HG03103 (cell line): ENCODE results near the gene NCLN.
A peak's percentile ranks its signal among the peaks of the same experiment; 100 is the strongest.
"Not testable (repeated sequence)": the region's sequence is repeated elsewhere in the genome, so short reads cannot be mapped to it uniquely, and the experiment has no call there.

Source experiments
- ATAC-seq: cut with Tn5 transposase; IDR thresholded peaks from one replicate; pipeline ENCODE4 v1.9.1; 2021; ENCODE audit warnings: low read depth; ENCODE audit not compliant: unreplicated experiment

NCLN gene

GRCh38 chr19:3185461-3186159 is at the start of gene NCLN:
Gene NCLN, plus strand, starts transcription at chr19:3185930. Its CDS starts 101 bp downstream, at chr19:3186031.
- peak; percentile 59 for ATAC-seq

- no peak for ATAC-seq
These were observed 49.6 kb upstream of the NCLN start, which contains the start of gene GNA15 for GRCh38 chr19:3135961-3136683. Gene GNA15, plus strand, starts transcription at chr19:3136033. Its CDS starts 418 bp downstream, at chr19:3136451.

GRCh38 chr19:3136684-3137055 is 49.1 kb upstream of the NCLN start:
- no peak for ATAC-seq

DNA sequence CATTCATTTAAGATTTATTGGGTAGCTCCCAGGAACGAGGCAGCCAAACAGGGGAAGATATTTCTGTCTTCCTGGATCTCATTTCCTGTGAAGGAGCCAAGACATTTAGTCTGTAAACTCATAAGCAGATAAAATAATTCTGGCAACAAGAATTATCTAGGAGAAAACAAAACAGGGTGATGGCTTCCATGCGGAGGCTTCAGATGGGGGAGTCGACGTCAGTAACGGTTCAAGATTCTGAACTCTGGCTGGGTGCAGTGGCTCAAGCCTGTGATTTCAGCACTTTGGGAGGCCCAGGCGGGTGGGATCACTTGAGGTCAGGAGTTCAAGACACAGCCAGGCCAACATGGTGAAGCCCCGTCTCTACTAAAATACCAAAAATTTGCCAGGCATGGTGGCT is 48.6 kb upstream of the NCLN start:
- no peak for ATAC-seq

- ATAC-seq, result no peak
These were observed 47.5 kb upstream of the NCLN start for GRCh38 chr19:3138268-3138667.

DNA sequence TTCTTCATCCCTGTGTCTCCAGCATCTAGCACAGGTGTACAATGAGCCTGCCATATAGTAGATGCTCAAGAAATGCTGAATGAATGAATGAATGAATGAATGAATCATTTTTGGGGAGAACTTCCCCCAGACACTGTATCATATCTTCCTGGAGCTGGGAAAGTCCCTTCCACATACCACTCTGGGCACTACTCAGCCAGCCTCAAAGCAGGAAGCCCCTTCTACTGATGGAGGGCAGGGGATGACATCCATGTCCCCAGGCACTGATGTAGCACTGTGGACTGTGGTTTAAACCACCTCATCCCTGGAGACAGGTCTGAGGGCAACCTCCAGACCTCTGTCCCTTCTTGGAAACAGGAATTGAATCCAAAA is 45.1 kb upstream of the NCLN start:
- no peak for ATAC-seq

GRCh38 chr19:3142292-3142670 is 43.4 kb upstream of the NCLN start:
- ATAC-seq, result no peak

- no peak for ATAC-seq
These were observed 42.9 kb upstream of the NCLN start for GRCh38 chr19:3142781-3143337.

DNA sequence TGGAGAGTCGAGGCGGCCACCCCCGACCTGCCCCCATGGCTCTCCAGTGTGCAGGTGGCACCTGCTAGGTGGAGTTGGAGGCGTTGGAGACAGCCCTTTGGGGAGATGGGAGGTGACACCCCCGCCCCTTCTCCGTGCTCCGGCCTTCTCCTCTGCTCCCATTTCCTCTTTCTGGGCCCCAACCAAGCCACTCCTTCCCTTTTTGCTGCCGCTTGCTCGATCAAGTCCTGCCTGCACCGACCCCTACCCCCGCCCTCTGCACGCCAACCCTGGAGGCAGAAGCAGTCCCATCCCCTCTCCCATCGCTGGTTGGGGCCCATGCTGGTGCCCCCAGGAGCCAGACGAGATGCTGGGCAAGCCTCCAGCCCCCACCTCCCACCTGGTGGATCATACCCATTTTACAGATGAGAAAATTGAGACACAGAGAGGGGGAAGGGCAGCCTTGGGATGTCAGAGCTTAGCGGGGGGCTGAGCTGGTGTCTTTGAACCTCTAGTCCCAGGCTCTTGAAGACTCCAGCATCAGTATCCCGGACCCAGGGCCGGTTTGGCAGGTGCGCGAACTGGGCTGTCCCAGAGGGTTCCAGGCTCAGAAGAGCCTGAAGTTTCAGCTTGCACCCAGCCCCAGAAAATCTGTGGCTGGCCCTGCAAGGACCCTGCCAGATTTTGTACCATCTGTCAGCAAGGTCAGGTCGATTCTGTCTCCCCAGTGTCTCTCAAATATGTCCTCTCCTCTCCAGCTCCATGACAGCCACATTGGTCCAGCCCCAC is 39.6 kb upstream of the NCLN start:
- no peak for ATAC-seq

GRCh38 chr19:3146677-3147100 is 39.0 kb upstream of the NCLN start:
- ATAC-seq, result no peak

DNA sequence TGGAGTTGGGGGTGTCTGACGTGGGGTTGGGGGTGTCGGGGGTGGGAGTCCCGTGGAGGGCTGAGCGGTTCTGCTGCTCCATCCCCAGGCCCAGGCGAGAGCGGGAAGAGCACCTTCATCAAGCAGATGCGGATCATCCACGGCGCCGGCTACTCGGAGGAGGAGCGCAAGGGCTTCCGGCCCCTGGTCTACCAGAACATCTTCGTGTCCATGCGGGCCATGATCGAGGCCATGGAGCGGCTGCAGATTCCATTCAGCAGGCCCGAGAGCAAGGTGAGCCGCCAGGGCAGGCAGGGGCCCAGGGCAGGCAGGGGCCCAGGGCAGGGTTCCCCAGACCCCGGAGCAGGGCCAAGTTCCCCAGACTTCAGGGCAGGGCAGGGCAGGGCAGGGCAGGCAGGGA is 37.2 kb upstream of the NCLN start:
- ATAC-seq, result no peak

DNA sequence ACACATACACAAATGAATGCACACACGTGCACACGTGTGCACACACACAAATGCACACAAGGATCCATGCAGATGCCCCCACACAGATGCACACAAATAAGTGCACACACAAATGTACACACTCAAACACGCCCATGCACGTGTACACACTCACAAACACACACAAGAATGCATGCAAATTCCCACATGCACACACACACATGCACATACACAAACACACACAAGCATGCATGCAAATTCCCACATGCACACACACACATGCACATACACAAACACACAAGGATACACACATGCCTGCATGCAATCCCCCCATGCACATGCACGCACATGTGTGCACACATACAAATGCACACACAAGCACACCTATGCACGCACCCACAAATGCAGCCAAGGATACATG is 36.6 kb upstream of the NCLN start:
- ATAC-seq, result no peak

- ATAC-seq, result no peak
These were observed 35.9 kb upstream of the NCLN start for GRCh38 chr19:3149526-3150505.

- no peak for ATAC-seq
These were observed 34.9 kb upstream of the NCLN start for GRCh38 chr19:3150739-3151329.

GRCh38 chr19:3151563-3152418 is 33.9 kb upstream of the NCLN start:
- ATAC-seq, result no peak

DNA sequence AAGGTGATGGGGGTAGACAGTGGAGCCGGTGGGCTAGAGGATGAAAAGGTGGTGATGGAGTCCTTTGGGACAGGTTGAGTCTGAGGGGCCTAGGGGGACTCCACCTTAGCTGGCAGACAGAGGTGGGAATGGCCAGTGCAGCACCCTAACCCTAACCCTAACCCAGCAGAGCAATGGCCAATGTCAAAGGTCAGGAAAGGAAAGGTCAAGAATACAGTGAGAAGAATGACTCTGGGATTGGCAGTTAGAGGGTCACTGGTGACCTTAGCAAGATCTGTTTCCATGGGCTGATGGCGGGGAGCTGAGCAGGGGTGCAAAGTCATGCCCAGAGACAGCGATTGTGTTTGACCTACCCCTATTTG is 33.3 kb upstream of the NCLN start:
- ATAC-seq, result no peak

DNA sequence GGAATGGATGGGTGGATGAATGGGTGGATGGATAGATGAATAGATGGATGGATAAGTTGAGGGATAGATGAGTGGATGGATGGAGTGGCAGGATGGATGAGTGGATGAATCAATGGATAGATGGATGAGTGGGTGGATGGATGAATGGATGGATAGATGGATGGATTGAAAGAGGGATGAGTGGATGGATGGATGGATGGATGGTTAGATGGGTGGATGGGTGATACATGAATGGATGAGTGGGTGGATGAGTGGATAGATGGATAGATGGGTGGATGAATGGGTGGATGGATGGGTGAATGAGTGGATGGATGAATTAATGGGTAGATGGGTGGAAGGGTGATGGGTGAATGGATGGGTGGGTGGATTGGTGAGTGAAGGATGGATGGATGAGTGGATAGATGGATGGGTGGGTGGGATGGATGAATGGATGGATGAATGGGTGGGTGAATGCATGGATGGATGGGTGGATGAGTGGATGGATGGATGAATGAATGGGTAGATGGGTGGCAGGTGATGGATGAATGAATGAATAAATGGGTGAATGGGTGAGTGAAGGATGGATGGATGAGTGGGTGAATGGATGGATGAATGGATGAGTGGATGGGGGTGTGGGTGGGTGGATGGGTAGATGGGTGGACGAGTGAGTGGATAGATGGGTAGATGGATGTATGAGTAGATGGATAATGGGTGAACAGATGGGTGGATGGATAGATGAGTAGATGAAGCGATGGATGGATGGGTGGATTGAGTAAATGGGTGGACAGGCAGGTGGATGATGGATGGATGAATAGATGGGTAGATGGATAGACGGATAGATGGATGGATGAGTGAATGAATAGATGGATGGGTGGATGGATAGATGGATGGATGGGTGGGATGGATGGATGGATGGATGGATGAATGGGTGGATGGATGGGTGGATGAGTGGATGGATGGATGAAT is 32.2 kb upstream of the NCLN start:
- no peak for ATAC-seq

DNA sequence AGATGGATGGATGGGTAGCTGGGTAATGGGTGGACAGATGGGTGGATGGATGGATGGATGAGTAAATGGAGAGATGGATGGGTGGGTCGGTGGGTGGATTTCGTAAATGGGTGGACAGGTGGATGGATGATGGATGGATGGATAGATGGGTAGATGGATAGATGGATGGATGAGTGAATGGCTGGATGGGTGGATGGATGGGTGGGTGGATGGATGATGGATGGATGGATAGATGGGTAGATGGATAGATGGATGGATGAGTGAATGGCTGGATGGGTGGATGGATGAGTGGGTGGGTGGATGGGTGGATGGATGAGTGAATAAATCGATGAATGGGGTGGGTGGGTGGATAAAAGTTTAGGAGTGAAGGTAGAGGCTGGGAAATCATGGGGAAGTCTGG is 31.3 kb upstream of the NCLN start:
- not testable (repeated sequence) for ATAC-seq
